ENCODE results near the gene SERPINE2. TPM values are rescaled to one million over a fixed set of nuclear protein-coding genes. Genes with fewer than 3 reads are reported as not detected.

Gene SERPINE2
- total and polyA plus RNA-seq, 2 experiments from 2014 or later = 1,864 to 5,355 TPM

DNA sequence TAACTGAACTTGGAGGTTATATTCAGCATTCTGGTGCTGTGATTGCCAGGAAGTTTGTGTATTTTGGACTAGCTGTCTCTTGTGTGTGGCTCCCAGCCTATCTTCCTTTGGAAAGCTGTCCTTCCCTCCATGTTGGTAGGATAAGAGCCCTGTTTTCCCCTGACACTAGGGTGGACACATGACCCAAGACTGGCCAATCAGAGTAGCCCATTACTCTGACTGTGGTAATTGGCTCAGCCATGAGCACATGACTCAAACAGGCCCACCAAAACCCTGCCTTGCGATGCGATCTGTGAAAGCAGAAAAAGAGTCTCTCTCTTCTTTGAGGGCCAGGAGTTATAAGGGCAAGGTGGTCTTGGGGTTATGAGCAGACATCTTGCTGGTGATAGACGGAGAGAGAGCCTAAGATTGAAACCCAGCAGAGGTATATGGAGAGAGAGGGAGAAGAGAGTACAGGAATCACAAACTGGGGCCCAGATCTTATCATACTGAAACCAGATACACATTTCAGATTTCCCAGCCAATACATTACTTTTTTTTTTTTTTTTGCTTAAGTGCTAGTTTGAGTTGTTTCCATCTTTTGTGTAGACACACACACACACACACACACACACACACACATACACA lies 45.3 kb upstream of the SERPINE2 start:
- H4K20me1 ChIP-seq (ENCODE audit: insufficient read depth) = no peaks in the 10 kb centered on the region
- TF ChIP-seq EZH2phosphoT487 (IDR thresholded peaks at IDR 0.05; ENCODE audit: insufficient read depth, low read depth) (no peak), EZH2 (IDR thresholded peaks at IDR 0.05; ENCODE audit: insufficient read depth, poor library complexity, severe bottlenecking) (no peak)
- peak overlapping the region; percentile 57; the same call in 1 of the 2 replicates for H3K9ac ChIP-seq
- H3K4me2 ChIP-seq (ENCODE audit: unreplicated experiment) = no peak overlapping the region
- H3K36me3 ChIP-seq (ENCODE audit: low read depth) = no peaks in the 10 kb centered on the region
- H3K27me3 ChIP-seq (replicated peaks; ENCODE audit: insufficient read depth) = no peaks in the 10 kb centered on the region
- DNase-seq = no peak
- H3K4me3 ChIP-seq = no peak overlapping the region
- H3K9me2 ChIP-seq (ENCODE audit: insufficient read depth) = no peaks in the 10 kb centered on the region
- in situ Hi-C loops (cut with MboI) = no loop called here
- H2AFZ ChIP-seq = no peak overlapping the region
- WGBS, 2 experiments (ENCODE audit: low coverage in 1 of 2, low lambda C conversion rate in 2 of 2, missing lambda C conversion rate in 2 of 2) = 99 to 100% methylated on average over 3 of the region's 3 CpGs
- peaks cover 35% of the 10 kb centered on the region for H3K4me1 ChIP-seq (ENCODE audit: insufficient read depth)
- no peaks in the 10 kb centered on the region for H3K9me3 ChIP-seq (ENCODE audit: low read depth)
- no peaks in the 10 kb centered on the region for H3K79me2 ChIP-seq (ENCODE audit: insufficient read depth)
- peak overlapping the region; percentile 90 for H3K27ac ChIP-seq
- peaks cover 37% of the 10 kb centered on the region for H3F3A ChIP-seq (ENCODE audit: insufficient read depth)

DNA sequence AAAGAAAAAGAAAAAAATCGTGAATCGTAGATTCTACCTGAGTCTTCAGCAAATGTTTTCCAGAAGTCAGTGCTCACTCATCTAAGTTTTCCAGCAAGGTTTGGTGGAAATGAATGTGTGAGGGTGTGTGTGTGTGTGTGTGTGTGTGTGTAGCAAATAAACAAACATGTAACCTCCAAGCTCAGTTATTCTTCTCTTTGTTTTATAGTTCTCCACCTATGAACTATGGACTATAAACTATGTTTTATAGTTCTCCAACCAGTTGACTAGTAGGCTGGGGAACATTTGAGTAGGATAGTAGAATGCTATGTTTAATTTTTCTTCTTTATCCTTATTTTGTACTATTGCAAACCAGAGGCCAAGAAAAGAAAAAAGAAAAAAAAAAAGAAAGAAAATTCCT lies 44.6 kb upstream of the SERPINE2 start:
- Histone ChIP-seq H3F3A (ENCODE audit: insufficient read depth) (peaks cover 37% of the 10 kb centered on the region), H3K36me3 (ENCODE audit: low read depth) (no peaks in the 10 kb centered on the region), H2AFZ (no peak overlapping the region), H3K27me3 (replicated peaks; ENCODE audit: insufficient read depth) (no peaks in the 10 kb centered on the region), H3K9me2 (ENCODE audit: insufficient read depth) (no peaks in the 10 kb centered on the region), H3K27ac (no peak overlapping the region), H3K9me3 (ENCODE audit: low read depth) (no peaks in the 10 kb centered on the region), H3K4me2 (ENCODE audit: unreplicated experiment) (no peak overlapping the region), H3K4me3 (no peak overlapping the region), H3K4me1 (ENCODE audit: insufficient read depth) (peaks cover 35% of the 10 kb centered on the region), H3K79me2 (ENCODE audit: insufficient read depth) (no peaks in the 10 kb centered on the region), H4K20me1 (ENCODE audit: insufficient read depth) (no peaks in the 10 kb centered on the region), H3K9ac (no peak overlapping the region)
- TF ChIP-seq EZH2phosphoT487 (IDR thresholded peaks at IDR 0.05; ENCODE audit: insufficient read depth, low read depth) = no peak
- TF ChIP-seq EZH2 (IDR thresholded peaks at IDR 0.05; ENCODE audit: insufficient read depth, poor library complexity, severe bottlenecking) = no peak
- WGBS, 2 experiments (ENCODE audit: low coverage in 1 of 2, low lambda C conversion rate in 2 of 2, missing lambda C conversion rate in 2 of 2) = 91 to 93% methylated on average over 2 of the region's 2 CpGs
- in situ Hi-C loops (cut with MboI) = no loop called here
- DNase-seq = no peak

DNA sequence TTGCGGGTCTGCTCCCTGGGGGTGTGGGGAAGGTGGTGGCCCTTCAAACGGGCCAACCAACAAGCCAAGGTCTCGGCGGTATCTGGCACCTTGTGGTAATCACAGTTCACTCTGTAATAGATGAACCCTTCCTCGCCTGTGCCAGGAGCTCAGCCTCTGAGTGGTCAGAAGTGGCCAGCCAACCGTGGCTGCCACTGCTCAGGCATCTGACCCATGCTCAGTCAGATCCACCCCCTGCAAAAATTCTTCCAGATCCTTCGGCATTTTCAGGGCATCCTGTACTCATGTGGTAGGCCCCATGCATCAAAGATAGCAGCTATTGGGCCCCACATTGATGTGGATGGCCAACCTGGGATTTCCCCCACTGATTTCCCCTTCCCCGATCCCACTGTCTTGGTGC lies 39.6 kb upstream of the SERPINE2 start:
- Histone ChIP-seq H2AFZ (no peak overlapping the region), H3K4me1 (ENCODE audit: insufficient read depth) (no peaks in the 10 kb centered on the region; the same call in 1 of the 2 replicates), H3K36me3 (ENCODE audit: low read depth) (no peaks in the 10 kb centered on the region), H3K4me2 (ENCODE audit: unreplicated experiment) (no peak overlapping the region), H3K9ac (no peak overlapping the region), H3K9me2 (ENCODE audit: insufficient read depth) (no peaks in the 10 kb centered on the region), H3K27me3 (replicated peaks; ENCODE audit: insufficient read depth) (no peaks in the 10 kb centered on the region), H3K4me3 (no peak overlapping the region), H4K20me1 (ENCODE audit: insufficient read depth) (no peaks in the 10 kb centered on the region), H3K79me2 (ENCODE audit: insufficient read depth) (no peaks in the 10 kb centered on the region), H3K27ac (no peak overlapping the region), H3F3A (ENCODE audit: insufficient read depth) (no peaks in the 10 kb centered on the region), H3K9me3 (ENCODE audit: low read depth) (no peaks in the 10 kb centered on the region)
- DNase-seq = no peak
- TF ChIP-seq EZH2phosphoT487 (IDR thresholded peaks at IDR 0.05; ENCODE audit: insufficient read depth, low read depth) (no peak), EZH2 (IDR thresholded peaks at IDR 0.05; ENCODE audit: insufficient read depth, poor library complexity, severe bottlenecking) (no peak)
- 88 to 91% methylated on average over 8 of the region's 8 CpGs for WGBS, 2 experiments (ENCODE audit: low coverage in 1 of 2, low lambda C conversion rate in 2 of 2, missing lambda C conversion rate in 2 of 2)
- in situ Hi-C loops (cut with MboI) = no loop called here

DNA sequence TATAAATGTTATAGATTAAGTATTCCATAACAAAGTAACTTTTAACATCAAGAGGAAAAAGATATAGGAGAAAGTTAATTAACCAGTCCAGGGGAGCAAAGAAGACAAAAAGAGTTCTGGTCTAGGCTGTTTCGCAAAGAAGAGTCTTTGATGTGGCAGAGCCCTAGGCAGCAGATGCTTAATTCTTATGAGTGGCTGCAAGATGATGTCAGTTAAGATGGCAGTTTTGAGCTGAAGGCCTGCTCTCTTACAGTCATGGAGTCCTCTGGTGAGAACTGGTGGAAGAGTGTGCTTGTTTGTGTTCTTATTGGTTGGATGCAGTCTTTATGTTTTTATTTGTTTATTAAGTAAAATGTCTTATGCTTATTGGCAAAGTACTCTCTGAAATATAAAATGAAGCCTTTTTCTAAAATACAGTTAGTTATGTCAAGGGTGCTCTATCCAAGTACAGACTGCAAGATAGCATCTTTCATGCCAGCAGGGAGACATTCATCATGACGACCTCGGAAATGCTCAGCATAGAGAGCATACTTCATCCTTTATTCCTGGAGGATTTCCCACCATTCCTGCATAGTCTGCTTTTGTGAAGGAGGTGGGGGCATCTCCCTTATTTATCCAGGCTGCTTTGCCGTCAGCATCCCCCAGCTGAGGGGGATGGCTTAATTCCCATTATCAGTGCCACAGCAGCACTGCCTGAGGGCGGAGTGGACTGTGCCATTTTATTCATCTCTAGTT lies 38.9 kb upstream of the SERPINE2 start:
- H3K9me2 ChIP-seq (ENCODE audit: insufficient read depth) = no peaks in the 10 kb centered on the region
- H4K20me1 ChIP-seq (ENCODE audit: insufficient read depth) = no peaks in the 10 kb centered on the region
- no peaks in the 10 kb centered on the region for H3K9me3 ChIP-seq (ENCODE audit: low read depth)
- TF ChIP-seq EZH2phosphoT487 (IDR thresholded peaks at IDR 0.05; ENCODE audit: insufficient read depth, low read depth) = no peak
- TF ChIP-seq EZH2 (IDR thresholded peaks at IDR 0.05; ENCODE audit: insufficient read depth, poor library complexity, severe bottlenecking) = no peak
- WGBS, 2 experiments (ENCODE audit: low coverage in 1 of 2, low lambda C conversion rate in 2 of 2, missing lambda C conversion rate in 2 of 2) = 94 to 96% methylated on average over 5 of the region's 5 CpGs
- H3K4me2 ChIP-seq (ENCODE audit: unreplicated experiment) = no peak overlapping the region
- H3K79me2 ChIP-seq (ENCODE audit: insufficient read depth) = no peaks in the 10 kb centered on the region
- H3K36me3 ChIP-seq (ENCODE audit: low read depth) = no peaks in the 10 kb centered on the region
- in situ Hi-C loops (cut with MboI) = no loop called here
- peaks cover 4% of the 10 kb centered on the region for H3K4me1 ChIP-seq (ENCODE audit: insufficient read depth)
- H3K27me3 ChIP-seq (replicated peaks; ENCODE audit: insufficient read depth) = no peaks in the 10 kb centered on the region
- no peak for DNase-seq
- H3K27ac ChIP-seq = no peak overlapping the region
- H2AFZ ChIP-seq = no peak overlapping the region
- no peak overlapping the region for H3K4me3 ChIP-seq
- no peak overlapping the region for H3K9ac ChIP-seq
- peaks cover 2% of the 10 kb centered on the region; the same call in 1 of the 2 replicates for H3F3A ChIP-seq (ENCODE audit: insufficient read depth)

Data from GM23248 (cell line).